ENCODE results near the gene HIF1AN. TPM values are rescaled to one million over a fixed set of nuclear protein-coding genes. Genes with fewer than 3 reads are reported as not detected.

The HIF1AN gene
- total and polyA plus RNA-seq, 2 of the 8 experiments (the other 6 are each of a cell fraction or from before 2014, with no cell fraction given) = 10.9 to 62.8 TPM

- TF ChIP-seq FOSL1 (IDR thresholded peaks at IDR 0.05; ENCODE audit: insufficient read depth, low read depth, low read length) = no peak
These were observed 15.5 kb downstream of the HIF1AN start (continued) for GRCh38 chr10:100551196-100551595.

Measured in H1 (cell line).